CD4-positive, alpha-beta T cell (primary cell): ENCODE results near the gene CNOT6. TPM values are rescaled to one million over a fixed set of nuclear protein-coding genes. Genes with fewer than 3 reads are reported as not detected.

Experiments
- ATAC-seq: fragments of 200-7000 bp; cut with Tn5 transposase; one replicate; pipeline ENCODE4 v1.10.0; 2022; ENCODE audit warnings: mild to moderate bottlenecking; ENCODE audit not compliant: poor library complexity
- CTCF ChIA-PET: fragments of 350-600 bp; sonication (Branson Sonifier 250); formaldehyde crosslinking; loops from one replicate; lab custom pipeline; 2021; ENCODE audit warnings: antibody characterized with exemption, inconsistent platforms; lab: Charles Lee
- POLR2A ChIA-PET: fragments of 350-600 bp; sonication (Branson Sonifier 250); formaldehyde crosslinking; loops from one replicate; lab custom pipeline; 2021; ENCODE audit warnings: antibody characterized with exemption, inconsistent platforms; lab: Charles Lee
- DNase-seq, 14 experiments: peaks; one replicate each; pipeline ENCODE4 v3.0.0-alpha.2; 2013 to 2020; ENCODE audit warnings: mixed read lengths in 2 of 14
- H3K27ac ChIP-seq, 2 donors: one replicate each; pipeline versions ENCODE4 v1.5.1 to v1.7.0; 2013; ENCODE audit warnings: low read length in 2 of 2, low read depth in 1 of 2, mild to moderate bottlenecking in 1 of 2
- H3K27me3 ChIP-seq, 2 experiments: 1 replicate in 1 of 2; 2 replicates in 1 of 2; pipeline versions ENCODE4 v1.6.1 to v1.7.0; 2013; ENCODE audit warnings: low read length in 2 of 2, control low read depth in 1 of 2, mild to moderate bottlenecking in 1 of 2, moderate library complexity in 1 of 2; ENCODE audit not compliant: insufficient read depth in 2 of 2, control insufficient read depth in 1 of 2
- H3K36me3 ChIP-seq: one replicate; pipeline ENCODE4 v1.6.1; 2013; ENCODE audit warnings: low read length, control low read depth; ENCODE audit not compliant: insufficient read depth
- H3K4me1 ChIP-seq: one replicate; pipeline ENCODE4 v1.6.1; 2013; ENCODE audit warnings: low read length, control low read depth; ENCODE audit not compliant: insufficient read depth
- H3K4me3 ChIP-seq: one replicate; pipeline ENCODE4 v1.5.1; 2013; ENCODE audit warnings: mild to moderate bottlenecking, low read length, moderate library complexity
- H3K9me3 ChIP-seq, 2 experiments: 1 replicate in 1 of 2; 2 replicates in 1 of 2; pipeline versions ENCODE4 v1.6.1 to v1.7.0; 2013; ENCODE audit warnings: low read length in 2 of 2, mild to moderate bottlenecking in 2 of 2, control low read depth in 1 of 2, moderate library complexity in 1 of 2; ENCODE audit not compliant: control insufficient read depth in 1 of 2, insufficient read depth in 1 of 2
- H3K27ac Mint-ChIP-seq: one replicate; pipeline ENCODE4 v1.8.0; 2020; ENCODE audit warnings: mixed read lengths
- H3K27me3 Mint-ChIP-seq: one replicate; pipeline ENCODE4 v1.8.0; 2021; ENCODE audit warnings: mixed read lengths
- H3K36me3 Mint-ChIP-seq: one replicate; pipeline ENCODE4 v1.8.0; 2021; ENCODE audit warnings: low read depth, mixed read lengths
- H3K4me1 Mint-ChIP-seq: one replicate; pipeline ENCODE4 v1.8.0; 2021; ENCODE audit warnings: low read depth, mixed read lengths
- H3K4me3 Mint-ChIP-seq: one replicate; pipeline ENCODE4 v1.8.0; 2020; ENCODE audit warnings: mild to moderate bottlenecking, mixed read lengths
- H3K9me3 Mint-ChIP-seq: one replicate; pipeline ENCODE4 v1.8.0; 2020; ENCODE audit warnings: mixed read lengths
- CTCF ChIP-seq: fragments of 200-600 bp; IDR thresholded peaks from one replicate; pipeline ENCODE4 v1.8.0; 2022; ENCODE audit warnings: antibody characterized with exemption, mild to moderate bottlenecking
- intact Hi-C, 2 experiments: fragments of 100-400 bp; cut with DNase I in 1 of 2; cut with micrococcal nuclease in 1 of 2; formaldehyde crosslinking; loops; one replicate each; pipeline versions ENCODE4 v1.15.1 to v1.9.0; 2023 to 2025; cut with DNase I, micrococcal nuclease
- total RNA-seq, 174 experiments: library from RNA in 2 of 174; stranded (reverse) in 2 of 174; gene quantifications; one replicate each; pipeline ENCODE4 v1.2.3 and lab custom pipeline; 2021 to 2026

CNOT6 gene
- total RNA-seq, 2 experiments from 2014 or later = 12.5 to 13.8 TPM

- H3K4me1 ChIP-seq = no peaks in the 10 kb centered on the region
- Mint-ChIP-seq H3K4me1 (no peaks in the 10 kb centered on the region), H3K27me3 (no peaks in the 10 kb centered on the region), H3K27ac (no peak overlapping the region), H3K9me3 (no peaks in the 10 kb centered on the region), H3K4me3 (no peak overlapping the region), H3K36me3 (no peaks in the 10 kb centered on the region)
- ChIA-PET POLR2A (no interaction called here), CTCF (interaction anchor here (0.5 kb wide), 1 partner anchor 1528 kb away, joined by 3 read pairs; no protein-coding TSS in a partner anchor)
- H3K36me3 ChIP-seq = no peaks in the 10 kb centered on the region
- peak; percentile 78 for TF ChIP-seq CTCF
- DNase-seq (peak; percentile 34 to 73 (median 50)), ATAC-seq (peak; percentile 61)
- H3K27ac ChIP-seq = no peak overlapping the region
- no peaks in the 10 kb centered on the region for H3K9me3 ChIP-seq
- no peak overlapping the region for H3K4me3 ChIP-seq
- no peaks in the 10 kb centered on the region for H3K27me3 ChIP-seq
- intact Hi-C loops = loop anchor here (1.0 to 10.0 kb wide), 3 partner anchors 80 to 112 kb away; no protein-coding TSS in a partner anchor
Observed at GRCh38 chr5:180605554-180606214, 111.5 kb downstream of the CNOT6 start.

GRCh38 chr5:180606215-180606785, 112.1 kb downstream of the CNOT6 start:
- POLR2A ChIA-PET = no interaction called here

More at GRCh38 chr5:180606215-180606785, 112.1 kb downstream of the CNOT6 start:
- Mint-ChIP-seq H3K36me3 (no peaks in the 10 kb centered on the region), H3K9me3 (no peaks in the 10 kb centered on the region), H3K4me1 (no peaks in the 10 kb centered on the region), H3K4me3 (no peak overlapping the region), H3K27ac (no peak overlapping the region), H3K27me3 (no peaks in the 10 kb centered on the region)
- no peak overlapping the region for H3K4me3 ChIP-seq
- ATAC-seq (no peak), DNase-seq (no peak)
- no peak for TF ChIP-seq CTCF
- H3K27ac ChIP-seq = no peak overlapping the region
- no peaks in the 10 kb centered on the region for H3K4me1 ChIP-seq
- H3K9me3 ChIP-seq = no peaks in the 10 kb centered on the region
- no peaks in the 10 kb centered on the region for H3K36me3 ChIP-seq
- intact Hi-C loops = loop anchor here (1.0 to 10.0 kb wide), 3 partner anchors 81 to 111 kb away; no protein-coding TSS in a partner anchor
- CTCF ChIA-PET = no interaction called here
- H3K27me3 ChIP-seq = no peaks in the 10 kb centered on the region
